IMR-90 (cell line): Measurements from ENCODE around the gene TTLL7. TPM values are rescaled to one million over a fixed set of nuclear protein-coding genes. Genes with fewer than 3 reads are reported as not detected.

ENCODE experiments used
- ATAC-seq: fragments of 200-7000 bp; cut with Tn5 transposase; 2 replicates; pipeline ENCODE4 v1.9.1; 2020; ENCODE audit warnings: low read depth, mild to moderate bottlenecking, moderate library complexity
- BruUV-seq: library from RNA; stranded (reverse); fragments of 400-500 nt; replicated peaks from 2 replicates; lab custom pipeline; 2021; lab: Mats Ljungman, UMichigan
- CTCF ChIA-PET: fragments of 300-600 bp; formaldehyde crosslinking; extraction: SDS; loops from one replicate; lab custom pipeline; 2021; ENCODE audit warnings: antibody characterized with exemption; lab: Yijun Ruan, JAX
- POLR2A ChIA-PET: fragments of 300-600 bp; sonication (Branson Sonifier 250); formaldehyde crosslinking; loops from one replicate; lab custom pipeline; 2022; ENCODE audit warnings: antibody characterized with exemption; ENCODE audit not compliant: unreplicated experiment; lab: Charles Lee
- DNase-seq: peaks from one replicate; pipeline ENCODE4 v3.0.0; 2013
- H2AFZ ChIP-seq: replicated peaks from 2 replicates; pipeline ENCODE3; 2013; ENCODE audit warnings: low read length, mild to moderate bottlenecking; ENCODE audit not compliant: poor library complexity
- H2AK5ac ChIP-seq: 2 replicates; pipeline ENCODE4 v1.6.1; 2013; ENCODE audit warnings: low read depth, low read length, inconsistent platforms
- H2AK9ac ChIP-seq: replicated peaks from 2 replicates; pipeline ENCODE3; 2013; ENCODE audit warnings: mild to moderate bottlenecking, low read depth, low read length, moderate library complexity; ENCODE audit not compliant: poor library complexity
- H2BK120ac ChIP-seq: 2 replicates; pipeline ENCODE4 v1.6.1; 2013; ENCODE audit warnings: low read depth, low read length, inconsistent platforms
- H2BK15ac ChIP-seq: 3 replicates; pipeline ENCODE4 v1.6.1; 2013; ENCODE audit warnings: low read depth, low read length, inconsistent platforms
- H2BK20ac ChIP-seq: 2 replicates; pipeline ENCODE4 v1.6.1; 2013; ENCODE audit warnings: low read depth, mild to moderate bottlenecking, inconsistent platforms, low read length, moderate library complexity
- H2BK5ac ChIP-seq: 2 replicates; pipeline ENCODE4 v1.6.1; 2013; ENCODE audit warnings: mild to moderate bottlenecking, low read depth, low read length, inconsistent platforms; ENCODE audit not compliant: poor library complexity, severe bottlenecking
- H3K14ac ChIP-seq: replicated peaks from 2 replicates; pipeline ENCODE4 v1.6.1; 2013; ENCODE audit warnings: low read depth, low read length, inconsistent platforms
- H3K18ac ChIP-seq: 2 replicates; pipeline ENCODE4 v1.6.1; 2013; ENCODE audit warnings: low read depth, low read length, control low read depth
- H3K23ac ChIP-seq: 2 replicates; pipeline ENCODE4 v1.6.1; 2013; ENCODE audit warnings: low read depth, low read length, inconsistent platforms
- H3K27ac ChIP-seq: 2 replicates; pipeline ENCODE4 v1.5.1; 2013; ENCODE audit warnings: mild to moderate bottlenecking, control low read depth, low read length; ENCODE audit not compliant: insufficient read depth
- H3K27me3 ChIP-seq: 2 replicates; pipeline ENCODE4 v1.6.1; 2013; ENCODE audit warnings: low read length; ENCODE audit not compliant: control insufficient read depth, insufficient read depth
- H3K36me3 ChIP-seq: 2 replicates; pipeline ENCODE4 v1.6.1; 2013; ENCODE audit warnings: low read length, mixed read lengths; ENCODE audit not compliant: control insufficient read depth, insufficient read depth
- H3K4ac ChIP-seq: 2 replicates; pipeline ENCODE4 v1.6.1; 2013; ENCODE audit warnings: low read depth, low read length, inconsistent platforms
- H3K4me1 ChIP-seq: 2 replicates; pipeline ENCODE4 v1.6.1; 2013; ENCODE audit warnings: low read length, mixed read lengths; ENCODE audit not compliant: control insufficient read depth, insufficient read depth
- H3K4me2 ChIP-seq: 2 replicates; pipeline ENCODE4 v1.6.1; 2013; ENCODE audit warnings: low read depth, mild to moderate bottlenecking, control low read depth, low read length, moderate library complexity
- H3K4me3 ChIP-seq: 2 replicates; pipeline ENCODE4 v1.5.1; 2013; ENCODE audit warnings: low read depth, mild to moderate bottlenecking, control low read depth, low read length, moderate library complexity; ENCODE audit not compliant: insufficient read depth
- H3K56ac ChIP-seq: 2 replicates; pipeline ENCODE4 v1.6.1; 2013; ENCODE audit warnings: low read length, inconsistent platforms; ENCODE audit not compliant: insufficient read depth; ENCODE audit errors: extremely low read depth
- H3K79me1 ChIP-seq, 2 experiments: 2 replicates each; pipeline ENCODE4 v1.6.1; 2013; ENCODE audit warnings: low read length in 2 of 2, inconsistent platforms in 1 of 2, low read depth in 1 of 2
- H3K9ac ChIP-seq: 2 replicates; pipeline ENCODE4 v1.6.1; 2013; ENCODE audit warnings: low read depth, low read length, control low read depth
- H3K9me1 ChIP-seq: 2 replicates; pipeline ENCODE4 v1.6.1; 2013; ENCODE audit warnings: low read length, inconsistent platforms; ENCODE audit not compliant: insufficient read depth
- H3K9me3 ChIP-seq: 2 replicates; pipeline ENCODE4 v1.6.1; 2013; ENCODE audit warnings: low read length; ENCODE audit not compliant: control insufficient read depth, insufficient read depth
- H4K20me1 ChIP-seq: 2 replicates; pipeline ENCODE4 v1.6.1; 2013; ENCODE audit warnings: low read length, inconsistent platforms; ENCODE audit not compliant: insufficient read depth
- H4K5ac ChIP-seq: 2 replicates; pipeline ENCODE4 v1.6.1; 2013; ENCODE audit warnings: mild to moderate bottlenecking, low read depth, low read length, control low read depth
- H4K8ac ChIP-seq, 2 experiments: 2 replicates each; pipeline ENCODE4 v1.6.1; 2013; ENCODE audit warnings: low read depth in 2 of 2, low read length in 2 of 2, control low read depth in 1 of 2, inconsistent platforms in 1 of 2
- H4K91ac ChIP-seq: 2 replicates; pipeline ENCODE4 v1.6.1; 2013; ENCODE audit warnings: low read depth, low read length, inconsistent platforms; ENCODE audit not compliant: insufficient read depth
- BHLHE40 ChIP-seq: fragments of 150-350 bp; IDR thresholded peaks from 2 replicates; pipeline ENCODE4 v1.6.1; 2016; ENCODE audit warnings: mild to moderate bottlenecking, low read depth, low read length
- CEBPB ChIP-seq: IDR thresholded peaks from 2 replicates; pipeline ENCODE4 v1.6.1; 2012; ENCODE audit warnings: low read depth, low read length, improper control_type of control experiment
- CHD1 ChIP-seq: IDR thresholded peaks from 2 replicates; pipeline ENCODE4 v1.6.1; 2012; ENCODE audit warnings: low read depth, low read length, improper control_type of control experiment
- FOS ChIP-seq: fragments of 150-350 bp; IDR thresholded peaks from 2 replicates; pipeline ENCODE4 v1.6.1; 2016; ENCODE audit warnings: low read depth, low read length
- MAFK ChIP-seq: IDR thresholded peaks from 2 replicates; pipeline ENCODE4 v1.6.1; 2012; ENCODE audit warnings: low read depth, low read length, improper control_type of control experiment
- MAZ ChIP-seq: IDR thresholded peaks from 2 replicates; pipeline ENCODE4 v1.6.1; 2012; ENCODE audit warnings: low read depth, mild to moderate bottlenecking, low read length, improper control_type of control experiment, moderate library complexity, borderline replicate concordance
- MXI1 ChIP-seq: IDR thresholded peaks from 2 replicates; pipeline ENCODE4 v1.6.1; 2012; ENCODE audit warnings: low read depth, mild to moderate bottlenecking, low read length, moderate library complexity, borderline replicate concordance
- NFE2L2 ChIP-seq: fragments of 150-350 bp; IDR thresholded peaks from 2 replicates; pipeline ENCODE4 v1.6.1; 2016; ENCODE audit warnings: low read depth, mild to moderate bottlenecking, low read length
- POLR2A ChIP-seq: IDR thresholded peaks from 2 replicates; pipeline ENCODE4 v1.6.1; 2012; ENCODE audit warnings: mild to moderate bottlenecking, low read depth, low read length
- RAD21 ChIP-seq: IDR thresholded peaks from 2 replicates; pipeline ENCODE4 v1.6.1; 2012; ENCODE audit warnings: low read length, improper control_type of control experiment
- RFX5 ChIP-seq: IDR thresholded peaks from 2 replicates; pipeline ENCODE4 v1.8.0; 2012; ENCODE audit warnings: low read depth, mild to moderate bottlenecking, low read length, moderate library complexity
- SMC3 ChIP-seq: fragments of 150-350 bp; IDR thresholded peaks from 2 replicates; pipeline ENCODE4 v1.6.1; 2016; ENCODE audit warnings: low read depth, mild to moderate bottlenecking, antibody characterized with exemption, low read length, moderate library complexity
- USF2 ChIP-seq: fragments of 150-350 bp; IDR thresholded peaks from 2 replicates; pipeline ENCODE4 v1.6.1; 2017; ENCODE audit warnings: mild to moderate bottlenecking, antibody characterized with exemption, low read length, low read depth
- WGBS, 2 experiments: methylation state at CpG; one replicate each; pipeline versions ENCODE4 v1.1.5 to v1.1.7; 2013; ENCODE audit warnings: missing lambda C conversion rate in 2 of 2; ENCODE audit not compliant: insufficient read length in 1 of 2; ENCODE audit errors: extremely low coverage in 2 of 2; 5-methylcytosine and 5-hydroxymethylcytosine counted together
- dilution Hi-C: fragments of 300-500 bp; cut with HindIII; formaldehyde crosslinking; loops from one replicate; pipeline ENCODE4 v1.14.3; 2018; ENCODE audit warnings: low sequenced_read_pairs; ENCODE audit not compliant: unreplicated experiment
- in situ Hi-C: fragments of 300-500 bp; cut with MboI; formaldehyde crosslinking; loops from 3 replicates; pipeline ENCODE4 v1.14.3; 2019; ENCODE audit warnings: low sequenced_read_pairs, inconsistent platforms, mixed read lengths
- intact Hi-C: fragments of 100-400 bp; cut with micrococcal nuclease; formaldehyde crosslinking; loops from 2 replicates; pipeline ENCODE4 v1.10.0; 2022
- polyA plus RNA-seq, 3 experiments: library from polyadenylated mRNA; depleted of rRNA; stranded (reverse); fragments of >200 nt; gene quantifications; 2 replicates each; pipeline ENCODE4 v1.2.3, GENCODE V29; 2012; ENCODE audit warnings: low replicate concordance in 1 of 3
- total RNA-seq: library from RNA; depleted of rRNA; stranded (reverse); fragments of >200 nt; gene quantifications from 2 replicates; pipeline ENCODE4 v1.2.3, GENCODE V29; 2012
- TF ChIP-seq, protein P1 (sequence below): fragments of 150-350 bp; IDR thresholded peaks from 2 replicates; pipeline ENCODE4 v1.6.1; 2016; ENCODE audit warnings: low read depth, mild to moderate bottlenecking, low read length, moderate library complexity, borderline replicate concordance
- TF ChIP-seq, protein P2 (sequence below): conservative IDR thresholded peaks from 2 replicates; pipeline ENCODE4 v1.5.1; 2012; ENCODE audit warnings: mild to moderate bottlenecking, low read depth, low read length, improper control_type of control experiment

The TTLL7 gene
- total and polyA plus RNA-seq, 2 of the 4 experiments (the other 2 are of a cell fraction) = 5.7 to 8.1 TPM

DNA sequence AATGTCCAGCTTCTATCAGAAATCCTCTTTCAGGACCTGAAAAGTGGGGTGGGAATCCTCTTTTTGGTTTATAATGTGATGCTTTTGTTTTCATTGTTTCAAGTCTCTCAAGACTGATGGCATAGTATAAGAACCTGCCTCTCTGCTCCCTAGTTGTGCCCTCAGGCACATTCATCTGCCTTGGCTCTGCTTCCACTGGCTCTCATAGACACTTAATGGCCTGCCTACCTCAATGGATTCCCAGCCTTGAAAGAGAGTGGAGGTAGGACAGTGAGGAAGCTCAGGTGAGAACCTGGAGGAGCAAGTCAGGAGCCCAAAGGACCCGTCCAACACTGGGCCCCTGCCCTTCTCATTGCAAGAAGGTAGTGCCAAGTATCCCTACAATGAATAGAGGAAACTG is 4.8 kb downstream of the TTLL7 start:
- H3K36me3 ChIP-seq = no peaks in the 10 kb centered on the region
- no CpG with 5 or more reads among the region's 1 CpG for WGBS, 2 experiments
- H3K9me1 ChIP-seq = no peaks in the 10 kb centered on the region; the same call in 1 of the 2 replicates
- H3K4me2 ChIP-seq = no peak overlapping the region
- no peak for TF ChIP-seq MAZ
- TF ChIP-seq, protein P1, sequence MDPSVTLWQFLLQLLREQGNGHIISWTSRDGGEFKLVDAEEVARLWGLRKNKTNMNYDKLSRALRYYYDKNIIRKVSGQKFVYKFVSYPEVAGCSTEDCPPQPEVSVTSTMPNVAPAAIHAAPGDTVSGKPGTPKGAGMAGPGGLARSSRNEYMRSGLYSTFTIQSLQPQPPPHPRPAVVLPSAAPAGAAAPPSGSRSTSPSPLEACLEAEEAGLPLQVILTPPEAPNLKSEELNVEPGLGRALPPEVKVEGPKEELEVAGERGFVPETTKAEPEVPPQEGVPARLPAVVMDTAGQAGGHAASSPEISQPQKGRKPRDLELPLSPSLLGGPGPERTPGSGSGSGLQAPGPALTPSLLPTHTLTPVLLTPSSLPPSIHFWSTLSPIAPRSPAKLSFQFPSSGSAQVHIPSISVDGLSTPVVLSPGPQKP = no peak
- no peak for TF ChIP-seq NFE2L2
- TF ChIP-seq RAD21 = no peak
- no peak for TF ChIP-seq MXI1
- TF ChIP-seq FOS = no peak
- TF ChIP-seq POLR2A = no peak
- no peak for TF ChIP-seq CEBPB
- no peak for TF ChIP-seq SMC3
- no peak for TF ChIP-seq RFX5
- TF ChIP-seq USF2 = no peak
- no peak for TF ChIP-seq BHLHE40
- TF ChIP-seq CHD1 = no peak
- TF ChIP-seq MAFK = no peak
- TF ChIP-seq, protein P2, sequence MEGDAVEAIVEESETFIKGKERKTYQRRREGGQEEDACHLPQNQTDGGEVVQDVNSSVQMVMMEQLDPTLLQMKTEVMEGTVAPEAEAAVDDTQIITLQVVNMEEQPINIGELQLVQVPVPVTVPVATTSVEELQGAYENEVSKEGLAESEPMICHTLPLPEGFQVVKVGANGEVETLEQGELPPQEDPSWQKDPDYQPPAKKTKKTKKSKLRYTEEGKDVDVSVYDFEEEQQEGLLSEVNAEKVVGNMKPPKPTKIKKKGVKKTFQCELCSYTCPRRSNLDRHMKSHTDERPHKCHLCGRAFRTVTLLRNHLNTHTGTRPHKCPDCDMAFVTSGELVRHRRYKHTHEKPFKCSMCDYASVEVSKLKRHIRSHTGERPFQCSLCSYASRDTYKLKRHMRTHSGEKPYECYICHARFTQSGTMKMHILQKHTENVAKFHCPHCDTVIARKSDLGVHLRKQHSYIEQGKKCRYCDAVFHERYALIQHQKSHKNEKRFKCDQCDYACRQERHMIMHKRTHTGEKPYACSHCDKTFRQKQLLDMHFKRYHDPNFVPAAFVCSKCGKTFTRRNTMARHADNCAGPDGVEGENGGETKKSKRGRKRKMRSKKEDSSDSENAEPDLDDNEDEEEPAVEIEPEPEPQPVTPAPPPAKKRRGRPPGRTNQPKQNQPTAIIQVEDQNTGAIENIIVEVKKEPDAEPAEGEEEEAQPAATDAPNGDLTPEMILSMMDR = no peak
- H2BK15ac ChIP-seq = no peak overlapping the region
- no peak overlapping the region for H2AK5ac ChIP-seq
- no peak overlapping the region for H3K56ac ChIP-seq
- no peak overlapping the region for H4K5ac ChIP-seq
- no peak overlapping the region for H4K91ac ChIP-seq
- peaks cover 5 to 29% of the 10 kb centered on the region in 2 experiments; a peak in 3 of 4 replicates for H3K79me1 ChIP-seq
- ChIA-PET CTCF (no interaction called here), POLR2A (no interaction called here)
- no peak overlapping the region for H3K4ac ChIP-seq
- H3K27me3 ChIP-seq = no peaks in the 10 kb centered on the region
- no peak overlapping the region for H3K14ac ChIP-seq
- H3K23ac ChIP-seq = no peak overlapping the region
- no peak overlapping the region for H3K18ac ChIP-seq
- dilution Hi-C loops = no loop called here
- H2BK5ac ChIP-seq = no peak overlapping the region
- no peak overlapping the region for H2BK20ac ChIP-seq
- H4K8ac ChIP-seq = no peak overlapping the region
- intact Hi-C loops = no loop called here
- H3K9me3 ChIP-seq = no peaks in the 10 kb centered on the region
- H3K4me1 ChIP-seq = no peaks in the 10 kb centered on the region; the same call in 1 of the 2 replicates
- H2BK120ac ChIP-seq = no peak overlapping the region
- H4K20me1 ChIP-seq = no peaks in the 10 kb centered on the region; the same call in 1 of the 2 replicates
- in situ Hi-C loops = no loop called here
- no peak overlapping the region for H2AK9ac ChIP-seq
- no peak overlapping the region for H3K4me3 ChIP-seq
- ATAC-seq = no peak
- no TSS peak for BruUV-seq
- no peak overlapping the region for H2AFZ ChIP-seq
- H3K9ac ChIP-seq = no peak overlapping the region
- H3K27ac ChIP-seq = no peak overlapping the region
- DNase-seq = no peak
